Colonic mucosa (tissue), 4 donors: ENCODE results near the gene AMER2. TPM values are rescaled to one million over a fixed set of nuclear protein-coding genes. Genes with fewer than 3 reads are reported as not detected.

Source experiments
- DNase-seq: peaks from one replicate; pipeline ENCODE4 v3.0.0-alpha.2; 2020
- H3K27ac ChIP-seq: fragments of 200-600 bp; one replicate; pipeline ENCODE4 v1.8.0; 2021
- H3K27me3 ChIP-seq: fragments of 200-600 bp; one replicate; pipeline ENCODE4 v1.8.0; 2021
- H3K36me3 ChIP-seq: fragments of 200-600 bp; one replicate; pipeline ENCODE4 v1.8.0; 2021
- H3K4me1 ChIP-seq: fragments of 200-600 bp; one replicate; pipeline ENCODE4 v1.8.0; 2021; ENCODE audit warnings: mild to moderate bottlenecking
- H3K4me3 ChIP-seq: fragments of 200-600 bp; one replicate; pipeline ENCODE4 v1.8.0; 2021
- H3K9ac ChIP-seq, 2 donors: one replicate each; pipeline ENCODE4 v1.7.0; 2013; ENCODE audit warnings: control low read depth in 2 of 2, low read depth in 2 of 2, low read length in 2 of 2
- H3K9me3 ChIP-seq: fragments of 200-600 bp; one replicate; pipeline ENCODE4 v1.8.0; 2021
- intact Hi-C: fragments of 100-400 bp; cut with DNase I; formaldehyde crosslinking; loops from one replicate; pipeline ENCODE4 v1.14.1; 2022
- total RNA-seq, 2 donors: library from RNA; stranded (reverse); fragmentation: NEBNext Ultra II Directional in 1 of 2; extraction: Animal tissue kit (Norgen Biotek cat#: 25700) in 1 of 2; gene quantifications; one replicate each; pipeline ENCODE4 v1.2.1, GENCODE V29; 2021
- TF ChIP-seq, protein P1 (sequence below): fragments of 200-600 bp; IDR thresholded peaks from one replicate; pipeline ENCODE4 v1.8.0; 2022; ENCODE audit warnings: antibody characterized with exemption, mild to moderate bottlenecking
- donor health status: healthy.
- donor health status: DM: no; HTN: no; CAD: no.
- donor health status: DM: no; HTN: no; CAD: no.

Gene AMER2
- total RNA-seq, 2 donors from 2014 or later, result 0.08 TPM; not detected in 1

DNA sequence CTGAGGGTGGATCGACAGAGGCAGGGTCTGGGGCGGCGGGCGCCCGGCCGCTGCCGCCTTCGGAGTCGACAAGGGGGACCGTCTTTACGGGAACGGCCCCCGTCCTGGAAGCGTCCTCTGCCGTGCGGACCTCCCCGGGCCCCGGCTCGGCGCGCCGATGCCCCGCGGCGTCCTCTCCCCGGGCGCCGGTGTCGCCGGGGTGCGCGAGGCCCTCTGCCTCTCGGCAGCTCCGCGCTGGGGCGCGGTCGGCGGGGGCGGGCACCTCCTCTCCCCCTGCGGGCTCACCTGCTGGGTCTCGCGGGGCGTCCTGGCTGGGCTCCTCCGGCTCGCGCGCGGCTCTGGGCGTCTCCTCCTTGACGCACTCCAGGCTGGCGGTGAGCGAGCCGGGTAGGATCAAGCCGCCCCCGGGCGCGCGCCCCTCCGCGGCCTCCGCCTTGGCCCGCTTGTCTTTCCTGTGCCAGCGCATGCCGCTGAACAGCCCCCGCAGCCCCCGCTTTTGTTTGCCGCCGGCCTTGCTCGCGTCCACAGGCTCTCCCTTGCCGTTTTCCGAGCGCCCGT lies 1.5 kb downstream of the AMER2 start:
- Histone ChIP-seq H3K27ac (no peak overlapping the region), H3K4me1 (no peaks in the 10 kb centered on the region), H3K9ac (no peak overlapping the region), H3K9me3 (no peaks in the 10 kb centered on the region), H3K36me3 (no peaks in the 10 kb centered on the region), H3K4me3 (no peak overlapping the region), H3K27me3 (peaks cover 37% of the 10 kb centered on the region)
- DNase-seq, result no peak
- intact Hi-C loops, result no loop called here
- TF ChIP-seq, protein P1, sequence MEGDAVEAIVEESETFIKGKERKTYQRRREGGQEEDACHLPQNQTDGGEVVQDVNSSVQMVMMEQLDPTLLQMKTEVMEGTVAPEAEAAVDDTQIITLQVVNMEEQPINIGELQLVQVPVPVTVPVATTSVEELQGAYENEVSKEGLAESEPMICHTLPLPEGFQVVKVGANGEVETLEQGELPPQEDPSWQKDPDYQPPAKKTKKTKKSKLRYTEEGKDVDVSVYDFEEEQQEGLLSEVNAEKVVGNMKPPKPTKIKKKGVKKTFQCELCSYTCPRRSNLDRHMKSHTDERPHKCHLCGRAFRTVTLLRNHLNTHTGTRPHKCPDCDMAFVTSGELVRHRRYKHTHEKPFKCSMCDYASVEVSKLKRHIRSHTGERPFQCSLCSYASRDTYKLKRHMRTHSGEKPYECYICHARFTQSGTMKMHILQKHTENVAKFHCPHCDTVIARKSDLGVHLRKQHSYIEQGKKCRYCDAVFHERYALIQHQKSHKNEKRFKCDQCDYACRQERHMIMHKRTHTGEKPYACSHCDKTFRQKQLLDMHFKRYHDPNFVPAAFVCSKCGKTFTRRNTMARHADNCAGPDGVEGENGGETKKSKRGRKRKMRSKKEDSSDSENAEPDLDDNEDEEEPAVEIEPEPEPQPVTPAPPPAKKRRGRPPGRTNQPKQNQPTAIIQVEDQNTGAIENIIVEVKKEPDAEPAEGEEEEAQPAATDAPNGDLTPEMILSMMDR, result no peak

DNA sequence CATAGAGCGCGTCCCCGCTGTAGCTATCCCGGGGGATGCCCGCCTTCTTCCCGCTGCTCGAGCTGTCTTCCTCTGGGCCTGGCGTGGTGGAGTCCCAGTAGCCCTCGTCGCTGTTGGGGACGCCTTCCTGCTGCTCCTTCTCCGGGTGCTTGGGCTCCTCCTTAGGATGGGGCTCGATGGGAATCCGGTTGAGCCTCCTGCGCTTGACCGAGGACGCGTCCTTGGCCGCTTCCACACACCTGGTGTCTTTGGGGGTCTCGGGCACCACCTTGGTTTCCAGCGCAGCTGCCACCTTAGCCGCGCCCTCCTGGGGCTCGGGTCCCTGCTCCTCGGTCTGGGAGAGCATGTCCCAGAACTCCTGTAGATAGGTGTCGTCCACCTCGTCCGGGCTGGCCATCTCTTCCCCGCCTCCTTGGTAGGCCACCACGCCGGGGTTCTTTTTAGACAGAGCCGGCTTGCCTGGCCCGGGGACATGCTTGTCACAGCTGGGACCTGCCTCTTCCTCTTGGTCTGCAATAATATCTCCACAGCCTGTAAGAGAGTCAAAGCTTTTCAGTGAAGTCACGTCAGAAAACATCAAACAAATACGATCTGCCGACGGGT lies 2.0 kb downstream of the AMER2 start:
- Histone ChIP-seq H3K36me3 (no peaks in the 10 kb centered on the region), H3K4me3 (no peak overlapping the region), H3K27ac (no peak overlapping the region), H3K9ac (no peak overlapping the region), H3K9me3 (no peaks in the 10 kb centered on the region), H3K27me3 (peaks cover 37% of the 10 kb centered on the region), H3K4me1 (no peaks in the 10 kb centered on the region)
- TF ChIP-seq, protein P1, result no peak
- DNase-seq, result no peak
- intact Hi-C loops, result no loop called here

DNA sequence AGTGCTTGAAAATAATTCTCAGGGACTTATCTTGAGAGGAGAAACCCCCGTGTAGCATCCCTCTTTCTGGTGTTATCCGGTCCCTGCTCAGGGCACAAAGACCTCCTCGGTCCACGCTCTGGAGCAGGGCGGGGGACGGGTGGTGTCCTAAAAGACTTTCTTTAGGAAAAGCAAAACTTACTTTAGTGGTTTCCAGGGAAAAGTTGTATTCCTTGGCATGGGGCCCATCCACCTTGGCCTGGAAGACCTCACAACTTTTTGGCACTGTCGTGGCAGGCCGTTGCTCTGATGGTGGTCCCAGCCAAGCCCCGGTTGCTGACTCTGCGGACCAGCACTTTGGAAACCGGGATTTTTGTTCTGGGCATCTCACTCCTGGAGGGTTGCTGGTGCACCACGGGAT lies 2.7 kb downstream of the AMER2 start:
- TF ChIP-seq, protein P1, result no peak
- intact Hi-C loops, result no loop called here
- Histone ChIP-seq H3K36me3 (no peaks in the 10 kb centered on the region), H3K4me3 (no peak overlapping the region), H3K4me1 (no peaks in the 10 kb centered on the region), H3K9ac (no peak overlapping the region), H3K27ac (no peak overlapping the region), H3K9me3 (no peaks in the 10 kb centered on the region), H3K27me3 (peaks cover 37% of the 10 kb centered on the region)
- no peak for DNase-seq

DNA sequence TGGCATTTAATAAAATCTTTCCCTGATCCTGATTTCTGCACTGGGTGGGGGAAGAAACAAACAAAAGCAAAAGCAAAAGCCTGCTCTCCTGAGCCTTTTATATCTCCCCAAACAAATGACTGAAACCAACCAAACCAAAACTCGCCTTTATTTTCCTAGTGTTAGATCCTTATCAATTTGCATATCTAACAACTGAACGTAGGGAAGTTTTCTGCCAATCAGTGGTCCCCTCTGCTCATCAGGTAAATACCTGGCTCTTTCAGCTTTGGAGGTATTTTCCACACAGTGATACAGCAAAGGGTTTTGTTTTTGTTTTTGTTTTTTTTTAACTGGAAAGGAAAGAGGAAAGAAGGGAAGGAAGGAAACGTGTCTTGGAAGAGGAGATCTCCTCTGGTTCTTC lies 3.3 kb downstream of the AMER2 start:
- TF ChIP-seq, protein P1, result no peak

DNA sequence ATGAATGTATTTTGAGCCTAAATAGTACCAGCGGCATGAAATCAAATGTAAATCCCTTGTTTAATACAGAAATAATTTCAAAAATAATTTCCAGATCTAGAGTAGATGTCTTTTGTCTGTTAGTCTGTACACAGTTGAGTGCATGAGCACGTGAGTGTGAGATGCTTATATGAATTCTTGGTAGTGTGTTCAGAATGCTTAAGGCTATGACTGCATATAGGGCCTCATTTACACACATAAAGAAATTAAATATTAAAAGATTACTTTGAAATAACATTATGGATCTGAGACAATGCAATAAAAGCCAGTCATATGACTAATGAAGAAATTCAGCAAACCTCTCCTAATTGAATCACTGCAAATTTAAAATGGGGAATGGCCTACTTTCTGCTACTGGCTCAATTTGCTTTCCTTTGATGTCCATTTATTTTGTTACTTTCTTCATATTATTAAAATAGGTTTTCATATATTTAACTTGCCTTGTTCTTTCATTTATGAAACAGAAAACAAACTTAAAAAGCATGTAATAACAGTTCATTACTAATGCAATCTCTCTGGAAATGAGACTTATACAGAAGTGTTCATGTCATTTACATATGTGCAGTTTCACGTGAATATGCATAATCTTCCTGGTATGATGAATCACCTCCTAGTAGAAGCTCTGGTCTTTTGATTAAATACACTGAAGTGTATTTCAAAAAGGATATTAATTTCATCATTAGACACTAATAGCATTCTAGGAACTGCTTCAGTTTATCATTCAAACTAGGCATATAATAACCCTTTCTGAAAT lies 4.5 kb downstream of the AMER2 start:
- H3K36me3 ChIP-seq, result no peaks in the 10 kb centered on the region
- H3K27me3 ChIP-seq, result peaks cover 31% of the 10 kb centered on the region
- H3K9me3 ChIP-seq, result no peaks in the 10 kb centered on the region
- H3K4me3 ChIP-seq, result no peak overlapping the region
- intact Hi-C loops, result no loop called here
- TF ChIP-seq, protein P1, result no peak
- H3K27ac ChIP-seq, result no peak overlapping the region
- DNase-seq, result no peak
- no peaks in the 10 kb centered on the region for H3K4me1 ChIP-seq
- no peak overlapping the region for H3K9ac ChIP-seq

More for the DNA sequence above, 3.3 kb downstream of the AMER2 start:
- Histone ChIP-seq H3K9ac (no peak overlapping the region), H3K4me3 (no peak overlapping the region), H3K27ac (no peak overlapping the region), H3K27me3 (peaks cover 36% of the 10 kb centered on the region), H3K4me1 (no peaks in the 10 kb centered on the region), H3K9me3 (no peaks in the 10 kb centered on the region), H3K36me3 (no peaks in the 10 kb centered on the region)
- DNase-seq, result no peak
- intact Hi-C loops, result no loop called here
